HG02840 (cell line): ENCODE data around the gene BICRA.
"Not testable (repeated sequence)": the region's sequence is repeated elsewhere in the genome, so short reads cannot be mapped to it uniquely, and the experiment has no call there.

ENCODE experiments used
- ATAC-seq: cut with Tn5 transposase; IDR thresholded peaks from one replicate; pipeline ENCODE4 v1.9.1; 2021; ENCODE audit warnings: mild to moderate bottlenecking, moderate library complexity, moderate number of reproducible peaks; ENCODE audit not compliant: unreplicated experiment, low FRiP score

The BICRA gene

DNA sequence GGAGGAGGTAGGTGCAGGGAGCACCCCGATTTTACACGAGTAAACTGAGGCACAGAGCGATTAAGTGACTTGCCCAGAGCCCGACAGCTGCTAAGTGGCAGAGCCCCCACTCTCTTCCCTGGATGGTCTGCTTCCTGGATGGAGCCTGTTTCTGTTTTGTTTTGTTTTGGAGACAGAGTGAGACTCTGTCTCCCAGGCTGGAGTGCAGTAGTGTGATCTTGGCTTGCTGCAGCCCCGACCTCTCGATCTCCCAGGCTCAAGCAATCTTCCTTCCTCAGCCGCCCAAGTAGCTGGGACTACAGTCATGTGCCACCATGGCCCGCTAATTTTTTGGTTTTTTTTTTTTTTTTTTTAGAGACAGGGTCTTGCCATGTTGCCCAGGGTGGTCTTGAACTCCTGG lies 17.3 kb downstream of the BICRA start:
- no peak for ATAC-seq

- no peak for ATAC-seq
Measured at GRCh38 chr19:47628078-47628771, 19.3 kb downstream of the BICRA start.

GRCh38 chr19:47630594-47630993 lies 21.7 kb downstream of the BICRA start:
- no peak for ATAC-seq

GRCh38 chr19:47631681-47632446 lies 22.9 kb downstream of the BICRA start:
- no peak for ATAC-seq

DNA sequence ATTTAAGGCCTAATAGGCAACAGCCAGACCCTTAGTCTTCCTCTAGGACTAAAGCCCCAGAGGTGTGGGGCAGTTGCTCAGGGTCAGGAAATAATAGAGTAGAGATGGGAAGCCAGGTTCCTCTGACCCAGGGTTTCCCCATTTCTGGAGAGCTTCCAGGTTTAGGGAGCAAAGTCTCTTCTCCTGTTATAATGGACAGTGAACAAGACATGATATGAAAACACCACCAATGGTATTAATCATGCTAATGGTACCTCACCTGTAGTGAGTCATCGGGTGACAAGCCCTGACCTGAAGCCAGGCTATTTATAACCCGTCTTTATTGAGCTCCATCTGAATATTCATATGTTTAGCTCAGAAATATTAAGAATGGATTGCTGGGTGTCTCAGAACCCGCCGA lies 24.6 kb downstream of the BICRA start:
- ATAC-seq = no peak

GRCh38 chr19:47633996-47634395 lies 25.1 kb downstream of the BICRA start:
- ATAC-seq = no peak

GRCh38 chr19:47635152-47635754 lies 26.3 kb downstream of the BICRA start:
- ATAC-seq = not testable (repeated sequence)

- ATAC-seq = no peak
Measured at GRCh38 chr19:47637550-47637949, 28.6 kb downstream of the BICRA start.

DNA sequence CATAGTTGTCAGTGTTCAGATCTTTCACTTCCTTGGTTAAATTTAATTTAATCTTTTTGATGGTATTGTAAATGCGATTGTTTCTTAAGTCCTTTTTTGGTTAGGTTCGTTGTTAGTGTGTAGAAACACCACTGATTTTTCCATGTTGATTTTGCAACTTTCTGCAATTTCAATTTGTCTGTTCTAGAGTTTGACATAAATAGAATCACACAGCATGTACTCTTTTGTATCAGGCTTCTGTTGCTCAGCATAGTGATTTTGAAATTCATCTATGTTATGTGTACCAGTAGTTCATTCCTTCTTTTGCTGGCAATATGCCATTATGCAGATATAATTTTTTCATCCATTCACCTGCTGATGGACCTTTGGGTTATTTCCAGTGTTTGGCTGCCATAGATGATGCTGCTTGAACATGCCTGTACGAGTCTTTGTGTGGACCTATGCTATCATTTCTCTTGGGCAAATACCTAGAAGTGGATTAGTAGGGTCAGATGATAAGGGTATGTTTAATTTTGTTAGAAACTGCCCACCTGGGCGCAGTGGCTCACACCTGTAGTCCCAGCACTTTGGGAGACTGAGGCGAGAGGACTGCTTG lies 33.1 kb downstream of the BICRA start:
- ATAC-seq = no peak

DNA sequence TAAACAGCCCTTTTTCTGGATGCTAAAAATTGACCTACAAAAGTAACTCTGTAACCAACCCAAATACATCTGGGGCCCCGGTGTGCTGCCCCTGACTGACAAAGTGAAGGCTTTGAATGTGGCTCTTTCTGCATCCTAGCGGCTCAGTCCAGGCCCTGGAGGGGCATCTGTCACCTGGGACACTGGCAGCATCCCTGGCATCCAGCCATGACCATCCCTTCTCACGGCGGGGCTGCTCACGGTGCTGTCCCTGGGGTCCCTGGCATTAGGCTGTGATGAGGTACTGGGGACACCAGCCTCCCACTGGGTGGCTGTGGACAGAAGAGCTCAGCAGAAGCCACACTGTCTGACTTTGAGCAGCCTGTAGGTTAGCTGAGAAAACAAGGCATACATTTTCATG lies 34.3 kb downstream of the BICRA start:
- ATAC-seq = no peak

DNA sequence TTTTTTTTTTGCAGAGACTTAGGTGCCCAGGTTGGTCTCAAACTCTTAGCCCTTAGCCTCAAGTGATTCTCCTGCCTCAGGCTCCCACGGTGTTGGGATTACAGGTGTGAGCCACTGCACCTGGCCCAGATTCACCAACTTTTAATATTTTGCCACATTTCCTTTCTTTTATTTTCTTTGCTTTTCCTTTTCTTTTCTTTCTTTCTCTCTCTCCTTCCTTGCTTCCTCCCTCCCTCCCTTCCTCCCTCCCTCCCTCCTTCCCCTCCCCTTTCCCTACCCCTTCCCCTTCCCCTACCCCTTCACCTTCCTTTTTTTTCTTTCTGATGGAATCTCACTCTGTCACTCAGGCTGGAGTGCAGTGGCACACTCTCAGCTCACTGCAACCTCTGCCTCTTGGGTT lies 35.3 kb downstream of the BICRA start:
- ATAC-seq = no peak

GRCh38 chr19:47644743-47645482 lies 36.0 kb downstream of the BICRA start:
- no peak for ATAC-seq

DNA sequence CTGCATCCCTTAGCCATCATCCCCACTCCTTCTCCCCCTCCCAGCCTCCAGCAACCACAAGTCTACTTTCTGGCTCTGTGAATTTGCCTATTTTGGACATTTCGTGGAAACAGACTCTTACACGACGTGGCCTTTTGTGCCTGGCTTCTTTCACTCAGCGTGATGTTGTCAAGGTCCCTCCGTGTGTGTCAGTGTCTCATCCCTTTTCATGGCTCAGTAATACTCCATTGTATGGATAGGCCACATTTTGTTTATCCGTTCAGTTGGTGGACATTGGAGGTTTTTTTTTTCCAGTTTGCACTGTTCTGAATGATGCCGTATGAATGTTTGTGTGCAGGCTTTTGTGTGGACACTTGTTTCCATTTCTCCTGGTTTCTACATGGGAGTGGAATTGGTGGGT lies 38.0 kb downstream of the BICRA start:
- no peak for ATAC-seq

GRCh38 chr19:47649588-47649987 lies 40.7 kb downstream of the BICRA start:
- no peak for ATAC-seq

DNA sequence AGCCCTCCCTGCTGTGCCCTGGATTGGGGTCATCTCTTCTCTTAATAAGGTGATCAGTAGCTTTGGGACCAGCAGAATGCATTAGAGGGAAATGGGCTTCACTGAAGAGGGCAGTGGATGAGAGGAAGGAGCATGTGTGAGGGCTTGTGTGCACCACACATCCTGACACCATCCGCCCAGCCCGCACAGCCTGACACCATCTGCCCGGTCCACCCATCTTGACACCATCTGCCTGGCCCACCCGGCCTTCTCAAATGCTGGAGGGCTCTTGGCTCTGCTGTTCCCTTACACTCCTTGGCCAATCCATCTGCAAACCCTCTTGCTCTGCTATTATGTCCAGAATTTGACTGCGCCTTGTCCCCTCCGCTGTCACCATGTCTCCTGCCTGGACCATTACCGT lies 41.8 kb downstream of the BICRA start:
- ATAC-seq = no peak

DNA sequence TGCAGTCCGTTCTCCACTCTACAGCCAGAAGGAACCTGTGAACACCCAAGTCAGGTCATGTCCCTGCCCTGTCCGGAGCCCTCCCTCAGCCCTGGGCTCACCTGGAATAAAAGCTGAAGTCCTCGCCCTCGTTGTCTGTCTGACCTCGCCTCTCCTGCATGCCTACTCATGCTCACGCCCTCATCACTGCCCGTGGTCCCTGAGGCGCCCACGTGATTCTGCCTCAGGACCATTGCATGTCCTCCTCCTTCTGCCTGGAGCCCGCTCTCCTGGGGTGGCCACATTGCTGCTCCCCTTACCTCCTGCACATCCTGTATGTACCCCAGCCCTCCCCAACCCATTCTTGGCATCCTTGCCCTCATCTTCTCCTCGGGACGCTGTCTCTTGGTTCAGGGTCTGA lies 42.2 kb downstream of the BICRA start:
- ATAC-seq = no peak

- no peak for ATAC-seq
Measured at GRCh38 chr19:47651691-47652090, 42.8 kb downstream of the BICRA start.

GRCh38 chr19:47652285-47652684 lies 43.4 kb downstream of the BICRA start:
- no peak for ATAC-seq

DNA sequence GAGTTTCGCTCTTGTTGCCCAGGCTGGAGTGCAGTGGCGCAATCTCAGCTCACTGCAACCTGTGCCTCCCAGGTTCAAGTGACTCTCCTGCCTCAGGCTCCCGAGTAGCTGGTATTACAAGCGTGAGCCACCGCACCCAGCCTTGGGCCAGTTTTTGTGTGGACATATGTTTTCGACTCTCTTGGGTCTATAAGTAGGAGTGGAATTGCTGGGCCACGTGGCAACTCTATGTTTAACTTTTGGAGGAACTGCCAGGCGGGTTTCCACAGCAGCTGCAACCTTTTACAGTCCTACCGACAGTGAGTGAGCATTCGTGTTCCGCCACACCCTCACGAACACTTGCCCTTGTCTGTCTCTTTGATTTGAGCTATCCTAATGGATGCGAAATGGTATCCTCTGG lies 44.9 kb downstream of the BICRA start:
- no peak for ATAC-seq

GRCh38 chr19:47657719-47658118 lies 48.8 kb downstream of the BICRA start:
- ATAC-seq = no peak
